HFF-Myc (cell line): ENCODE measurements around the gene TMEM131.
"Not testable (repeated sequence)": the region's sequence is repeated elsewhere in the genome, so short reads cannot be mapped to it uniquely, and the experiment has no call there.

ENCODE experiments used
- DNase-seq: peaks from one replicate; pipeline ENCODE4 v3.0.0-alpha.2; 2011; ENCODE audit warnings: low read depth; ENCODE audit errors: extremely low read depth
- H3K4me3 ChIP-seq: replicated peaks from 2 replicates; pipeline ENCODE4 v1.5.1; 2011; ENCODE audit warnings: low read depth, mild to moderate bottlenecking, control low read depth, low read length
- CTCF ChIP-seq: IDR thresholded peaks from 2 replicates; pipeline ENCODE4 v1.5.1; 2012; ENCODE audit warnings: mild to moderate bottlenecking, low read depth, low read length, control low read depth; ENCODE audit errors: missing control alignments

Gene TMEM131

GRCh38 chr2:97878865-97879264 is 116.9 kb downstream of the TMEM131 start:
- H3K4me3 ChIP-seq, result no peak overlapping the region
- no peak for TF ChIP-seq CTCF
- DNase-seq, result no peak

DNA sequence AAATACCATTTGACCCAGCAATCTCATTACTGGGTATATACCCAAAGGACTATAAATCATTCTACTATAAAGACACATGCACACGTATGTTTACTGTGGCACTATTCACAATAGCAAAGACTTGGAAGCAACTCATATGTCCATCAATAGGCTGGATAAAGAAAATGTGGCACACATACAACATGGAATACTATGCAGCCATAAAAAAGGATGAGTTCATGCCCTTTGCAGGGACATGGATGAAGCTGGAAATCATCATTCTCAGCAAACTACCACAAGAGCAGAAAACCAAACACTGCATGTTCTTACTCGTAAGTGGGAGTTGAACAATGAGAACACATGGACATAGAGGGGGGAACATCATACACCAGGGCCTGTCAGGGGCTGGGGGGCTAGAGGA is 117.4 kb downstream of the TMEM131 start:
- not testable (repeated sequence) for DNase-seq, H3K4me3 ChIP-seq

GRCh38 chr2:97871096-97871780 is 124.5 kb downstream of the TMEM131 start:
- no peak overlapping the region for H3K4me3 ChIP-seq
- no peak for TF ChIP-seq CTCF
- DNase-seq, result no peak

GRCh38 chr2:97870396-97870843 is 125.3 kb downstream of the TMEM131 start:
- DNase-seq, result peak; percentile 80
- no peak overlapping the region for H3K4me3 ChIP-seq
- TF ChIP-seq CTCF, result no peak

GRCh38 chr2:97869722-97870346 is 125.9 kb downstream of the TMEM131 start:
- TF ChIP-seq CTCF, result no peak
- DNase-seq, result no peak
- 0 out of 2 replicates have a peak overlapping the region, but pooled peaks have one; percentile 3 for H3K4me3 ChIP-seq

GRCh38 chr2:97868986-97869721 is 126.6 kb downstream of the TMEM131 start:
- 0 out of 2 replicates have a peak overlapping the region, but pooled peaks have one; percentile 3 for H3K4me3 ChIP-seq
- no peak for TF ChIP-seq CTCF
- peak; percentile 82 for DNase-seq

- TF ChIP-seq CTCF, result no peak
Measured at GRCh38 chr2:97863829-97864228, 131.9 kb downstream of the TMEM131 start.

More at GRCh38 chr2:97863829-97864228, 131.9 kb downstream of the TMEM131 start:
- H3K4me3 ChIP-seq, result no peak overlapping the region
- no peak for DNase-seq
